CD8-positive, alpha-beta memory T cell (primary cell): Measurements from ENCODE around the gene LURAP1L. TPM values are rescaled to one million over a fixed set of nuclear protein-coding genes. Genes with fewer than 3 reads are reported as not detected.

Experiments
- CTCF ChIA-PET: fragments of 350-600 bp; sonication (Branson Sonifier 250); formaldehyde crosslinking; loops from one replicate; lab custom pipeline; 2021; ENCODE audit warnings: antibody characterized with exemption; lab: Charles Lee
- POLR2A ChIA-PET: fragments of 350-600 bp; sonication (Branson Sonifier 250); formaldehyde crosslinking; loops from one replicate; lab custom pipeline; 2021; ENCODE audit warnings: antibody characterized with exemption; lab: Charles Lee
- DNase-seq, 5 donors: peaks; one replicate each; pipeline versions ENCODE4 v3.0.0 to v3.0.0-alpha.2; 2020 to 2022; ENCODE audit warnings: mixed read lengths in 1 of 5
- H3K27ac ChIP-seq: one replicate; pipeline ENCODE4 v1.7.0; 2013; ENCODE audit warnings: low read depth, mild to moderate bottlenecking, low read length, moderate library complexity
- H3K27me3 ChIP-seq: 2 replicates; pipeline ENCODE4 v1.7.0; 2013; ENCODE audit warnings: low read length, mild to moderate bottlenecking; ENCODE audit not compliant: insufficient read depth, poor library complexity, severe bottlenecking
- H3K36me3 ChIP-seq: 2 replicates; pipeline ENCODE4 v1.7.0; 2013; ENCODE audit warnings: mild to moderate bottlenecking, low read length, moderate library complexity; ENCODE audit not compliant: insufficient read depth
- H3K4me1 ChIP-seq: 2 replicates; pipeline ENCODE4 v1.7.0; 2013; ENCODE audit warnings: mild to moderate bottlenecking, low read length, moderate library complexity; ENCODE audit not compliant: insufficient read depth
- H3K4me3 ChIP-seq: 2 replicates; pipeline ENCODE4 v1.7.0; 2013; ENCODE audit warnings: mild to moderate bottlenecking, low read length
- H3K9me3 ChIP-seq: 2 replicates; pipeline ENCODE4 v1.7.0; 2013; ENCODE audit warnings: mild to moderate bottlenecking, low read length
- H3K27ac Mint-ChIP-seq, 8 donors: one replicate each; pipeline ENCODE4 v1.8.0; 2020 to 2021; ENCODE audit warnings: mixed read lengths in 8 of 8, mild to moderate bottlenecking in 6 of 8, inconsistent platforms in 3 of 8, moderate library complexity in 3 of 8
- H3K27me3 Mint-ChIP-seq, 2 donors: one replicate each; pipeline ENCODE4 v1.8.0; 2020 to 2021; ENCODE audit warnings: mixed read lengths in 2 of 2, mild to moderate bottlenecking in 1 of 2, moderate library complexity in 1 of 2
- H3K36me3 Mint-ChIP-seq, 3 donors: one replicate each; pipeline ENCODE4 v1.8.0; 2020 to 2021; ENCODE audit warnings: mixed read lengths in 3 of 3, inconsistent platforms in 1 of 3, mild to moderate bottlenecking in 1 of 3
- H3K4me1 Mint-ChIP-seq, 3 donors: one replicate each; pipeline ENCODE4 v1.8.0; 2020 to 2021; ENCODE audit warnings: mixed read lengths in 3 of 3, inconsistent platforms in 1 of 3, mild to moderate bottlenecking in 1 of 3
- H3K4me3 Mint-ChIP-seq, 7 donors: one replicate each; pipeline ENCODE4 v1.8.0; 2020 to 2021; ENCODE audit warnings: mixed read lengths in 7 of 7, mild to moderate bottlenecking in 6 of 7, moderate library complexity in 4 of 7, inconsistent platforms in 2 of 7
- H3K9me3 Mint-ChIP-seq, 5 donors: one replicate each; pipeline ENCODE4 v1.8.0; 2020 to 2022; ENCODE audit warnings: mixed read lengths in 5 of 5, mild to moderate bottlenecking in 3 of 5, moderate library complexity in 2 of 5, inconsistent platforms in 1 of 5
- polyA plus RNA-seq: library from polyadenylated mRNA; unstranded; fragments of 300-500 nt; fragmentation: Illumina TruSeq; gene quantifications from one replicate; pipeline ENCODE4 v1.2.3, GENCODE V29; 2021
- total RNA-seq, 2 experiments: library from RNA; stranded (reverse); gene quantifications; one replicate each; pipeline ENCODE4 v1.2.3, GENCODE V29; 2021

Gene LURAP1L
- total and polyA plus RNA-seq, 3 experiments from 2014 or later, result not detected

GRCh38 chr9:12778389-12778788, 3.6 kb downstream of the LURAP1L start:
- H3K4me3 Mint-ChIP-seq, result no peak overlapping the region
- H3K9me3 Mint-ChIP-seq, result peaks cover 14 to 22% (median 18%) of the 10 kb centered on the region in 5 donors
- DNase-seq, result no peak
- no peak overlapping the region for H3K27ac ChIP-seq
- H3K27me3 Mint-ChIP-seq, result peaks cover 7 to 8% of the 10 kb centered on the region in 2 donors
- H3K27me3 ChIP-seq, result no peaks in the 10 kb centered on the region
- H3K36me3 Mint-ChIP-seq, result no peaks in the 10 kb centered on the region
- no peaks in the 10 kb centered on the region for H3K4me1 ChIP-seq
- H3K9me3 ChIP-seq, result peaks cover 5% of the 10 kb centered on the region
- ChIA-PET CTCF (no interaction called here), POLR2A (no interaction called here)
- peaks cover 0 to 3% (median 0%) of the 10 kb centered on the region in 3 donors for H3K4me1 Mint-ChIP-seq
- no peak overlapping the region for H3K27ac Mint-ChIP-seq
- no peak overlapping the region for H3K4me3 ChIP-seq
- no peaks in the 10 kb centered on the region for H3K36me3 ChIP-seq

DNA sequence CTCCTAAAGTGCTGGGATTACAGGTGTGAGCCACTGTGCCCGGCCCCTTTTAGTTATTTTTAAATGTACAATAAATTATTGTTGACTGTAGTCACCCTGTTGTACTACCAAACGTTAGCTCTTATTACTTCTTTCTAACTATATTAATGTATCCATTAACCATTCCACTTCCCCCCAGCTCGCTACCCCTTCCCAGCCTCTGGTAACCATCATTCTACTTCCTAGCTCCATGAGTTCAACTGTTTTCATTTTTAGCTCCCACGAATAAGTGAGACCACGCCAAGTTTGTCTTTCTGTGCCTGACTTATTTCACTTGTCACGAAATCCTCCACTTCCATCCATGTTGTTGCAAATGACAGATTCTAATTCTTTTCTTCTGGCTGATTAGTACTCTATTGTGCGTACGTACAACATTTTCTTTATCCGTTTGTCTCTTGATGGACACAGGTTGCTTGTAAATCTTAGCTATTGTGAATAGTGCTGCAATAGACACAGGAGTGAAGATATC, 6.5 kb downstream of the LURAP1L start:
- POLR2A ChIA-PET, result no interaction called here
- DNase-seq, result no peak
- H3K9me3 Mint-ChIP-seq, result peaks cover 13 to 29% (median 20%) of the 10 kb centered on the region in 5 donors
- Histone ChIP-seq H3K4me1 (no peaks in the 10 kb centered on the region), H3K27ac (no peak overlapping the region), H3K27me3 (no peaks in the 10 kb centered on the region), H3K4me3 (no peak overlapping the region), H3K36me3 (no peaks in the 10 kb centered on the region), H3K9me3 (peaks cover 5% of the 10 kb centered on the region)
- H3K27ac Mint-ChIP-seq, result no peak overlapping the region
- peaks cover 0 to 3% of the 10 kb centered on the region in 2 donors for H3K27me3 Mint-ChIP-seq
- CTCF ChIA-PET, result no interaction called here
- no peaks in the 10 kb centered on the region for H3K4me1 Mint-ChIP-seq
- H3K4me3 Mint-ChIP-seq, result no peak overlapping the region
- no peaks in the 10 kb centered on the region for H3K36me3 Mint-ChIP-seq

GRCh38 chr9:12783767-12784460, 9.1 kb downstream of the LURAP1L start:
- Histone ChIP-seq H3K27me3 (no peaks in the 10 kb centered on the region), H3K4me1 (no peaks in the 10 kb centered on the region), H3K36me3 (no peaks in the 10 kb centered on the region), H3K4me3 (no peak overlapping the region), H3K27ac (no peak overlapping the region), H3K9me3 (peaks cover 5% of the 10 kb centered on the region)
- CTCF ChIA-PET, result no interaction called here
- POLR2A ChIA-PET, result no interaction called here
- no peak overlapping the region for H3K4me3 Mint-ChIP-seq
- H3K27me3 Mint-ChIP-seq, result no peaks in the 10 kb centered on the region
- no peak for DNase-seq
- peaks cover 10 to 37% (median 15%) of the 10 kb centered on the region in 5 donors for H3K9me3 Mint-ChIP-seq
- no peak overlapping the region for H3K27ac Mint-ChIP-seq
- no peaks in the 10 kb centered on the region for H3K36me3 Mint-ChIP-seq
- no peaks in the 10 kb centered on the region for H3K4me1 Mint-ChIP-seq

- Histone ChIP-seq H3K9me3 (peaks cover 5% of the 10 kb centered on the region), H3K4me1 (no peaks in the 10 kb centered on the region), H3K27me3 (no peaks in the 10 kb centered on the region), H3K27ac (no peak overlapping the region), H3K4me3 (no peak overlapping the region), H3K36me3 (no peaks in the 10 kb centered on the region)
- CTCF ChIA-PET, result no interaction called here
- DNase-seq, result no peak
- Mint-ChIP-seq H3K27ac (no peak overlapping the region), H3K27me3 (no peaks in the 10 kb centered on the region), H3K36me3 (no peaks in the 10 kb centered on the region), H3K4me3 (no peak overlapping the region), H3K4me1 (no peaks in the 10 kb centered on the region), H3K9me3 (peaks cover 10 to 42% (median 21%) of the 10 kb centered on the region in 5 donors)
- POLR2A ChIA-PET, result no interaction called here
Measured at GRCh38 chr9:12784461-12785259, 9.8 kb downstream of the LURAP1L start.

- no peak overlapping the region for H3K27ac Mint-ChIP-seq
- POLR2A ChIA-PET, result no interaction called here
- H3K36me3 Mint-ChIP-seq, result no peaks in the 10 kb centered on the region
Measured at GRCh38 chr9:12785260-12785770, 10.5 kb downstream of the LURAP1L start.

GRCh38 chr9:12785941-12786340, 11.1 kb downstream of the LURAP1L start:
- Mint-ChIP-seq H3K4me1 (no peaks in the 10 kb centered on the region), H3K4me3 (no peak overlapping the region), H3K27me3 (no peaks in the 10 kb centered on the region), H3K9me3 (peaks cover 10 to 49% (median 18%) of the 10 kb centered on the region in 5 donors), H3K27ac (no peak overlapping the region), H3K36me3 (no peaks in the 10 kb centered on the region)
- Histone ChIP-seq H3K36me3 (no peaks in the 10 kb centered on the region), H3K27ac (no peak overlapping the region), H3K9me3 (peaks cover 5% of the 10 kb centered on the region), H3K4me3 (no peak overlapping the region), H3K27me3 (no peaks in the 10 kb centered on the region), H3K4me1 (no peaks in the 10 kb centered on the region)
- no peak for DNase-seq
- POLR2A ChIA-PET, result no interaction called here
- CTCF ChIA-PET, result no interaction called here

More at GRCh38 chr9:12785260-12785770, 10.5 kb downstream of the LURAP1L start:
- Histone ChIP-seq H3K27ac (no peak overlapping the region), H3K9me3 (peaks cover 5% of the 10 kb centered on the region), H3K27me3 (no peaks in the 10 kb centered on the region), H3K36me3 (no peaks in the 10 kb centered on the region), H3K4me1 (no peaks in the 10 kb centered on the region), H3K4me3 (no peak overlapping the region)
- CTCF ChIA-PET, result no interaction called here
- no peaks in the 10 kb centered on the region for H3K4me1 Mint-ChIP-seq
- H3K4me3 Mint-ChIP-seq, result no peak overlapping the region
- DNase-seq, result no peak
- H3K27me3 Mint-ChIP-seq, result no peaks in the 10 kb centered on the region
- H3K9me3 Mint-ChIP-seq, result peaks cover 10 to 46% (median 18%) of the 10 kb centered on the region in 5 donors

- Histone ChIP-seq H3K27ac (no peak overlapping the region), H3K4me1 (no peaks in the 10 kb centered on the region), H3K4me3 (no peak overlapping the region), H3K36me3 (no peaks in the 10 kb centered on the region), H3K27me3 (no peaks in the 10 kb centered on the region), H3K9me3 (no peaks in the 10 kb centered on the region)
- peaks cover under 1 to 48% (median 7%) of the 10 kb centered on the region in 5 donors for H3K9me3 Mint-ChIP-seq
- H3K27me3 Mint-ChIP-seq, result no peaks in the 10 kb centered on the region
- H3K4me3 Mint-ChIP-seq, result no peak overlapping the region
- ChIA-PET POLR2A (no interaction called here), CTCF (no interaction called here)
- DNase-seq, result no peak
- H3K27ac Mint-ChIP-seq, result no peak overlapping the region
- H3K4me1 Mint-ChIP-seq, result no peaks in the 10 kb centered on the region
- no peaks in the 10 kb centered on the region for H3K36me3 Mint-ChIP-seq
Measured at GRCh38 chr9:12790001-12790400, 15.2 kb downstream of the LURAP1L start.

DNA sequence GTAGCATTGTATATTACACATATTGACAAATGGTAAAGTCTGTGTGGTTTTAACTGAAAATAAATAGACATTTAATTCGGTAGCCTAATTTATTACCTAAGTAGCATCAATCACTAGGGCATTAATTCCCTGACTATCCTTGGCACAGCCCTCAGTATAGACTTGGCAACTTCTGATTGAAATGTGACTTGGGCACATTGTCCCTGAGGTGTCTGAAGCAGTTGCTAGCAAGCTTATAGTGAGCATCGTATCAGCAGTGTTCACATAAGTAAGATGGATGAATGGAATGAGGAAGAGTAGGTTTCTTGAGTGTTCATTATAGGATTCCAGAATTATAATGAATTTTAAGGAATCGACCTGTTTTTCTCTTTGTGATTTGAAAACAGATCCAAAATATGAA, 16.1 kb downstream of the LURAP1L start:
- no peak overlapping the region for H3K27ac ChIP-seq
- no peak overlapping the region for H3K4me3 ChIP-seq
- Mint-ChIP-seq H3K9me3 (peaks cover 2 to 48% (median 4%) of the 10 kb centered on the region in 5 donors), H3K4me3 (no peak overlapping the region), H3K27me3 (no peaks in the 10 kb centered on the region), H3K27ac (no peak overlapping the region), H3K36me3 (no peaks in the 10 kb centered on the region), H3K4me1 (no peaks in the 10 kb centered on the region)
- ChIA-PET CTCF (no interaction called here), POLR2A (no interaction called here)
- no peaks in the 10 kb centered on the region for H3K9me3 ChIP-seq
- DNase-seq, result no peak
- no peaks in the 10 kb centered on the region for H3K36me3 ChIP-seq
- no peaks in the 10 kb centered on the region for H3K4me1 ChIP-seq
- H3K27me3 ChIP-seq, result no peaks in the 10 kb centered on the region
